C4-2B (cell line): ENCODE data around the gene LRP1B.

ENCODE experiments used
- ZFX ChIP-seq: fragments of 450-650 bp; IDR thresholded peaks from 2 replicates; pipeline ENCODE4 v1.6.1; 2017
- TF ChIP-seq, protein P1 (sequence below): fragments of 450-650 bp; conservative IDR thresholded peaks from 2 replicates; pipeline ENCODE4 v1.5.1; 2017; ENCODE audit warnings: mild to moderate bottlenecking

DNA sequence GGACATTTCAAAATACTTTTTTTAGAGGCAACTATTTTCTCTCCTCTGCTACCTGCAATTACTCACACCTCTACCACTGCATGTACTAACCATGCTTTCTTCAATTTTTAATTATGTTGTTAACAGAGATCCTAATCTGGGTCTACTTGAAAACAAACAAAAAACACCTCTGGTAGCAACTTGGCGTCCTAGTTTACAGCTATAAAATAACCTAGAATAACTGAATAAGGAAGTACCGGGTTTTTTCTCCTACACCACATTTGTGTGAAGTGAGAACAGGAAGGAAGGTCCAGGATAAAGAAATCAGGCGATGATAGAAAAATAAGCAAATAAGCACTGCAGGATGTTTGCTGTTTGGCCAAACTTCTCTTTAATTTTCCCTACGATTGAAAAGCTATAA, 633.5 kb downstream of the LRP1B start:
- TF ChIP-seq, protein P1, sequence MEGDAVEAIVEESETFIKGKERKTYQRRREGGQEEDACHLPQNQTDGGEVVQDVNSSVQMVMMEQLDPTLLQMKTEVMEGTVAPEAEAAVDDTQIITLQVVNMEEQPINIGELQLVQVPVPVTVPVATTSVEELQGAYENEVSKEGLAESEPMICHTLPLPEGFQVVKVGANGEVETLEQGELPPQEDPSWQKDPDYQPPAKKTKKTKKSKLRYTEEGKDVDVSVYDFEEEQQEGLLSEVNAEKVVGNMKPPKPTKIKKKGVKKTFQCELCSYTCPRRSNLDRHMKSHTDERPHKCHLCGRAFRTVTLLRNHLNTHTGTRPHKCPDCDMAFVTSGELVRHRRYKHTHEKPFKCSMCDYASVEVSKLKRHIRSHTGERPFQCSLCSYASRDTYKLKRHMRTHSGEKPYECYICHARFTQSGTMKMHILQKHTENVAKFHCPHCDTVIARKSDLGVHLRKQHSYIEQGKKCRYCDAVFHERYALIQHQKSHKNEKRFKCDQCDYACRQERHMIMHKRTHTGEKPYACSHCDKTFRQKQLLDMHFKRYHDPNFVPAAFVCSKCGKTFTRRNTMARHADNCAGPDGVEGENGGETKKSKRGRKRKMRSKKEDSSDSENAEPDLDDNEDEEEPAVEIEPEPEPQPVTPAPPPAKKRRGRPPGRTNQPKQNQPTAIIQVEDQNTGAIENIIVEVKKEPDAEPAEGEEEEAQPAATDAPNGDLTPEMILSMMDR, result no peak
- no peak for TF ChIP-seq ZFX
